NCI-H1417 treated with DMSO at 0.1 percent for 48 hours (cell line): ENCODE data around the gene POLR3K.

Source experiments
- DNase-seq: peaks from one replicate; lab custom pipeline; 2025; lab: John Stamatoyannopoulos, UW

Gene POLR3K

DNA sequence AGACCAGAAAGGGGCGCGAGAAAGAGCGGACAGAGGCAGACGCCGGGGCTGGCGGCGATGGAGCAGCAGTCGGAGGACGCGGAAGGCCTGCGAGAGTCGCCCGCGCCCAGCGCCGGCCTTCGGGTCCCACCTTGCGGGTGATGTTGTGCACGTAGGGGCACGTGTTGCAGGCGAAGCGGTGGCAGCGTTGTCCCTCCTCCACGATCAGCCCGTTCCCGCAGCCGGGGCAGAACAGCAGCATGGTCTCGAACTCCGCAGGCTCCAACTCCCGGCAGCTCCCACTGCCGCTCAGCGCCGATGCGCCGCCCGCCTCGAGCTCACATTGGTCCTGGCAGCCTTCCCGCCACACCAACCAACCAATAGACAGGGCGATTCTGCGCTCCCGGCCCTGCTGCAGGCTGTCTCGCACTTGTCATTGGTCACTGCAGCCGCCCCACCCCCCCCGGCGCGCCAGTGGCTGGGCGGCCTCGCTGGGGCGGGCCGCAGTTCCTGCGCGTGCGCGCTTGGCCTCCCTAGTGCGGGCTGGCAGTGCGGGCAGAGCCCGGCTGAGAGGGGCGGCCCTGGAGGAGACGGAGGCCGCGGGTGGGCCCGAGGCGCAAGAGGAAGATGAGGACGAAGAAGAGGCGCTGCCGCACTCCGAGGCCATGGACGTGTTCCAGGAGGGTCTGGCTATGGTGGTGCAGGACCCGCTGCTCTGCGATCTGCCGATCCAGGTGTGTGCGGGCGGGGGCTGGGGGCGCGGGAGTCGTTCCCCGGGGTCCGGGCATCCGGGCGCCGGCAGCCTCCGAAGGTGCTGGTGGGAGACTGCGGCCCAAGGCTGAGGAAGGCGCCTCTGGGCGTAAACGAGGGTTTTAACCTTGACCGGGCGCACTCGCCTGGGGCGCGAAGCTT is at the start of gene POLR3K, which contains the start of gene SNRNP25:
Gene POLR3K, minus strand, starts transcription at position 263 of the 891 bp plus-strand sequence. Its CDS starts 22 bp downstream, at position 241.
Gene SNRNP25, plus strand, starts transcription at position 483 of the 891 bp plus-strand sequence. Its CDS starts 189 bp downstream, at position 672.
- peak; percentile 89 for DNase-seq

DNA sequence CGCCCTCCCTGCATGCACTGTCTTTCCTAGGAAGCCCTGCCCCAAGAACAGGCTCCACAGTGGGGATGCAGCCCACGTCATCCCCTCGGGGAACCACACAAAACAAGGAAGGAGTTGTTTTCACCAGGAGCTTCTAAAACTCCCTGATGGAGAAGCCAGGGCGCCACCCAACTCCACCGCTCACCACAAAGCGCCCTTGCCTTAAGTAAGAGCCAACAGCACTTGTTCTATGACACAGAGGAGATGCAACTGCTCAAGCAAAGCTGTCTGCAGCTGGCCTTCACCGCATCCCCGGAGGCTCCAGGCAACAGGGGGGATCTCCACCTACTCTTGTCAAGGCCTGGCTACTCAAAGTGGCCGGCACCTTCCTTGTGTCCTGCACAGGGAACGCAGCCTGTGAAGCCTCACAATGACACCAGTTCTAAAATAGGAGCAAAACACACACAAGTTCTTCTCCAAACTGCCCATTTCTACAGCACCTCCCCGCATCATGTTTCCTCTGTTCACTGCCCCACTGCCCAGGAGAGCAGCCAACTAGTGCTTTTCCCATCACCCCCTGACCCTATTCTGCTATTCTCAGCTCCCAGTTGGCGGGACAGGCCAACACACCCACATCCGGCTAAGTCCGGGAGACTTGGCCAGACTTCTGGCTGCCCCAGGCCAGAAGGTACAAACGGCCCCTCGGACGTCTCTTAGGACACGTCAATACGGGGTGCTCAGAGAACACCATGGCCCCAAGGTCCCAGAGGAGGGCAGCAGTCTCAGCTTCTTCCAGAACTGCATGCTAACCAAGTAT is 48.9 kb upstream of the POLR3K start:
- DNase-seq, result no peak

DNA sequence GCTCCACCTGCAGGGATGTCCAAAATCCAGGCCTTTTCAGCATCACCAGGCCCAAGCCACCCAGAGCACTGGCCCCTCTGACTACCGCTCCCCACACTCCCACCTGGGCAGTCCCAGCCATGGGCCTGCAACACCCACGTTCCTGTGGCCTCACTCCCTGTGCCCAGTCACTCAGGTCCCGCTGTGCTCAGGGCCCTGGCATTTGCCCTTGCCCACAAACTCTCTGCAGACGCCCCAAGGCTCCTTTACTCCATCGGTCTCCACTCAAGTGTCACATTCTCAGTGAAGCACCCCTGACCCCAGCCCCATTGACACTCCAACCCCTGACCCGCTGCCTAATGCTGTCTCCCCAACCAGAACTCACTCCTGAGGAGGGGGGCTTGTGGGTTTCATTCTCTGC is 48.2 kb upstream of the POLR3K start:
- DNase-seq, result no peak

DNA sequence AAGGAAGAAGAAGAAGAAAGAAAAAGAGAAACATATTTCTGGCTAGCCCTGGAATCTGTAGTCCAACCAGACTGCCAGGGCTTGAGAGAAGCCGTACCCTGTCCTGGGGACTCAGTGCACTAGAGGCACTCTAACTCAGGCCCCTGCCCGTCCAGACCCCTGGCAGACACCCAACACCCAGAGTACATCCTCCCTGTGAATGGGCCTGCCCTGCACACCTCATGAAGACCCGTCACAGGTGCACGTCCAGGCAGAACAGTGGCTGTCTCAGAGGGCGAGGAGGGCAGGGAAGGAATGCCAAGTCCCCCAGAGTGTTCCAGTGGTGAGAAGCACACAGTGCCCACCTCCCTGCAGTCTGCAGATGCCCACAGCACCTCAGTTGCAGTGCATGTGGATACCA is 47.6 kb upstream of the POLR3K start:
- DNase-seq, result no peak

DNA sequence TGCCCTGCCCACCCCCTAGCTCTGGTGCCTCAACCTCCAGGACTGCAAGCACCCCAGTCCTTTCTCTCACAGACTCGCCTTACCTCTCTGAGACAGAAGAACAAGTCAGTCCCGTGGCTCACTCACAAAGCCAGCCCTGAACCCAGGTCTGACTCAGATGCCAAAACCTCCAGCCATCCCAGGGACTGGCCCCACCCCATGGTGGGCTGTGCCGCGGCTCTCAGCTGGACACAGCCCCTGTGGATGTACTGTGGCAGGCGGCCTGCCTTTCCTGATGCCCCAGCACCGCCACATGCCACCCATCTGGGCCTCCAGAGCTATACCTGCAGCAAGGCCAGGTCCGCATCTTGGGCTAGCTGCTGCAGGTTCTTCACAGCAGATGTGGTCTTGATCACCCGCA is 44.4 kb upstream of the POLR3K start:
- no peak for DNase-seq

DNA sequence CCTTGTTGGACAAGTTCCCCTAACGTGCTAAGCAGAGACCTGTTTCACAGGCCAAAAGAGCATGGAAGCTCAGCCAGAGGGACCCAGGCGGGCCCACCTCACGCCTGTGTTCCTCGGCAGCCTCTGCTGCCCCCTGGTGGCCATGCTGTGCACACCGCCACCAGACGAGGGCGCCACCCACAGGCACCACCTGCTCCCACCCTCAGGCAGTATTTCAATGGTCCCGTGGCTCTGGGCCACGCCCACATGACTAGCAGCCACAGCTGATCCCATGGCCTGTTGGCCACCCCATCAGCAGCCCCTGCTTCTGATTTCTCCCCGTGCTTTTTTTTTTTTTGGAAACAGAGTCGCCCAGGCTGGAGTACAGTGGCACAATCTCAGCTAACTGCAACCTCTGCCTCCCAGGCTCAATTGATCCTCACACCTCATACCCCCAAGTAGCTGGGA is 43.5 kb upstream of the POLR3K start:
- no peak for DNase-seq

DNA sequence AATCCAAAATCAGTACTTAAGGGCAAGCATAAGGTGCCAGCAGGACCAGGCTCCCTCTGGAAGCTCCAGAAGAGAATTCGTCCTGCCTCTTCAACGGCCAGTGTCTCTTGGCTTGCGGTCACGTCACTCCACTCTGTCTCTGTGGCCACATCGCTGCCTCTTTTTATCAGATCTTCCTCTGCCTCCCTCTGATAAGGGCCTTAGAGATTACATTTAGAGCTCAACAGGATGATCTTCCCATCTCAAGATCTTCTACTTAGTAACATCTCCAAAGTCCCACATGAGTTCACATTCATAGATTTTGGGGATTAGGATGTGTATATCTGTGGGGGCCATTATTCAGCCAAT is 41.5 kb upstream of the POLR3K start:
- DNase-seq, result no peak

DNA sequence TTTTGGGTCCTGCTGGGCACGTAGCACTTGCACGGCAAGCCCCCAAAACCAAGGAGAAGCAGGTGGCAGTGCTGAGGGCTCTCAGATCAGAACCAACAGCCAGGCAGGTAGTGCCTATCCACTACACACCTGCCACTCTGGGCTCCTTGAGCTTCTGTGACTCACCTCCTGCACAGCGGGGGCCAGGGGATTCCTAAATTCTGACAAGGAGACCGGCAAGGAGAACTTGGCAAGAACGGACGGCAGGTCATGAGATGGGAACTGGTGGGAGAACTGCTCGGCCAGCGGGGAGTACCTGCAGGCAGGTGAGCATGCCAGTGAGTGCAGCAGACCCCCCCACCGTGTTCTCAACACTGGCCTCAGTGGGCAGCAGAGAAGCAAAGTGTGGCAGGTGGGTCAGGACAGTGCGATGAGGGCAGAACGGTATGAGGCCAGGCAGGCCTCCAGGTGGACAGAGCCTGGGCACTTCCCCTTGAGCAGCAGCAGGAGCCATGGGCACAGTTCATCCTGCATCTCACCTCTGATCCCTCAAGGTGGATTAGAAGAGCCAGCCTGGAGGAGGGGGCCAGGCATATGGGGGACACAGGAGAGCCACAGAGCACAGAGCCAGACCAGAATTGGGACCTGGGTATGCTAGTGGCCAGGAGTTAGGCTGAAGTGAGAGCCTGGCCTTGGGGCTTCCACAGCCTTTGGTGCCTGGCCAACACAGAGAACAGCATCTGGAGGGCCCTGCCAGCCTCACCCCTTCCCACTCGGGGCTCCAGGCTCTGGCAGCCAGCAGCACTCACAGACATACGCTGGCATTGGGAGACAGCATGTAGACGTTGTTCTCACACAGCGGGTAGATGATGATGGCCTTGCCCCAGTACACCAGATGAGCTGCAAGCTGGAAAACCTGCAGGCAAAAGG is 39.3 kb upstream of the POLR3K start:
- no peak for DNase-seq

DNA sequence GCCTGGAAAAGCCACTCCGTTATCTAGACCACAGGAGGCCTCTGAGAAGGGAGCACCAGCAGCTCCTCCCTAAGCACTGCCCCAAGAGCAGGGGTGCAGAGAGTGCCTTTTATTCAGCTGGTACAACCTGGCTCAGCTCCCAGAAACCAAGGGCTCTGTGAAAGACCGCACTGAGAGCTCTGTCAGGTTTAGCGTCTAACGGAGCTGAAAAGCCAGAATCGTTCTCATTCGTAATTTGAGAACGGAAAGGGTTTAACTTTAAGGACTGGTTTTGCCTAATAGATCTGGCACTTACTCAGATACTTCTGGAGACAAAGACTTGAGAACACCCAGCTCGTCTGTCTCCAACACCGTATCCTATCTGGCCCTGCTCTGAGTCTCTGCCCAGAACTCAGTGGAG is 38.1 kb upstream of the POLR3K start:
- DNase-seq, result no peak

DNA sequence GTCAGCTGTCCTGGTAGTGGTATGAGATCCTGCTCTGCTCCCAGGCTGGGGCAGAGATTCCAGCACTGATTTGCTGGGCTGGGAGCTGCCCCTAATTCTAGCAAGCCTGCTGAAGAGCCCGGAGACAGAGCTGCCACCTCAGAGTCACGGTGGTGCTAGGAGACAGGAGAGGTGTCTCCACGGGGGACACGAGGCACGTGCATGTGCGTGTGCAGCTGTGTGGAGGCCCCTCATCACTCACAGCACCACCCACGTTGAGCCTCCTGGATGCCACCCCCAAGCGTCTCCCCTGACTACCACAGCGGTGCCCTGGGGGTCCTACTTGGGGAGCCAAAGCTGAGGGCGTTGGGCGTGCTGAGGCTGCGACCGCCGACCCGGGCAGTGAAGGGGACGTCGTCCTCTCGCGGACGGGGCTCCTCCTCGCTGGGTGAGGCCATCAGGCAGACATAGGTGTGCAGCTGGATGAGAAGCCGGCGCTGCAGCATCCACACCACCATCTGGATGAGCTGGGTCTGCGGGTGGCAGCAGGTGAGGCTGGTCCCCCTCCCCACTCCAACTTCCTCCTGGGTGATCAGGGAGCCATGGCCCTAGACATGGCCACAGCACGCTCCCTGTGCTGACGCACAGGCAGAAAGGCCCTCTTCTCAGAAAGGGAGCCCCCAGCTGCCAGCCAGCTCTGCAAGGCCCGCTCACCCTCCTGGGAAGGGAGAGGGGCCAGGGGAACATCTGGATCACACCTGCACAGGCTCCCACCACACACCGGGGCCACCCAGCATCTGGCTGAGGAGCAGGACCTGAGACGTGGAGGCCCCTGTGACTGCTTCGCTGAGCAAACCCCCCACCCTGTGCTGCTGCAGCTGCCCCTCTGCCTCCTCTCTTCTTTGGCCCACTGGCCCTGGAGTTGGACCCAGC is 36.2 kb upstream of the POLR3K start:
- DNase-seq, result no peak

DNA sequence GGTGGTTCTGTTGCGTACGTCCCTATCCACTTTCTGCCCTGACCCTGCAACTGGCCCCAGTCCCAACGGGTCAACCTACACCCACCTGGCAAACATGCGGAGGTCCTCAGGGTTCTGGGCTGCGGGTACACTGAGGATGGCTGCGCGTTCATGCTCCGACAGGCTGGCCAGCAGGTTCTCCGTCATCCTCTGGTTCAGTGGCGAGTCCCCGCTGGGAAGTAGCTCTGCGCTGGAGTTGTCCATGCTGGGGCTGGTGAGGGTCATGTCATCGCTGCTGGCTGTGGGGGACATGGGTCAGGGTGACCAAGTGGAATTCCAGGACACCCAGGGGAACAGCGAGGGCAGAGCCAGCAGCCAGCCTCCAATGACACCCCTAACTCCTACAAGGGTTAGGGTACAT is 35.2 kb upstream of the POLR3K start:
- DNase-seq, result no peak

DNA sequence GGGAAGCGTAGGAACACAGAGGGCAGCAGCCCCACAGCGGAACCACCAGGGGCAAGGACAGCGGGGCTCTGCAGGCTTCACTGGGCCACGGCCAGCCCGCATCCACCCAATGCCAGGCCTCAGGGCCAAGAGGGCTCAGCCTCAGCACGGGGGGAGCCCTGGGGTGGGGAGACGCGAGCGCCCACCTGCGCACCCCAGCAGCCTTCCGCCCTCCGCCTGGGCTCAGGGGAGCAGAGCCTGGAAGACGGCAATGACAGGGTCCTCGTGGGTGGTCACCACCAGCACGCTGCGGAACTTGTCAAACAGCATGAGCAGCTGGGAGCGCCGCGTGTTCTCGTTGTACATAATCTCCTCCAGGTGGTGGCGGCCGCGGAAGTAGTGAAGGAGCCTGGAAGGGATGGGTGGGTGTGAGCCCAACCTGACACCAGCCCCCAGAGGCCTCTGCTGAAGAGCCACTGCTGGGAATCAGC is 33.1 kb upstream of the POLR3K start:
- DNase-seq, result no peak

DNA sequence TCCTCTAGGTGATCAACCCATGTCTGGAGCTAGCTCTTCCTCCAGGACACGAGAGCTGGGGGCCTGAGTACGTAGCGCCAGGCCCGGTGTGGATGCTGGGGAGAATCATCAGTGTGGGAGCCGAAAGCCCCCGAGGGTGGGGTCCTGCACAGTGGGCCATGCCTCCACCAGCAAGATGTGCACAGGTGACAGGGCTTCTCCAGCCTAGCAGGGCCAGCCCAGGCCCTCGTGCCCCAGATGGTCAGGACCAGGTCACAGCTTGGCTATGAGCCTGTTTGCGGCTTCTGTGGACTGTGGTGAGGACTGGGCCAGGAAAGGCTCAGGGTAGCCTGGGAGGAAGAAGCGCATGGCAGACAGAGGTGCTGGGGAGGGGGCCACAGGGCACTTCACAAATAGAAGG is 32.5 kb upstream of the POLR3K start:
- no peak for DNase-seq

DNA sequence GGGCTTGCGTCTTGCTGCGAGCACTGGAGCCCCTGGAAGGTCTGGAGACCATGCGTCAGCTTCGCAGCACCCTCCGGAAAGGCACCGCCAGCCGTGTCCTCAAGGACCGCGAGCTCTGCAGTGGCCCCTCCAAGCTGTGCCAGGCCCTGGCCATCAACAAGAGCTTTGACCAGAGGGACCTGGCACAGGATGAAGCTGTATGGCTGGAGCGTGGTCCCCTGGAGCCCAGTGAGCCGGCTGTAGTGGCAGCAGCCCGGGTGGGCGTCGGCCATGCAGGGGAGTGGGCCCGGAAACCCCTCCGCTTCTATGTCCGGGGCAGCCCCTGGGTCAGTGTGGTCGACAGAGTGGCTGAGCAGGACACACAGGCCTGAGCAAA is 32.0 kb upstream of the POLR3K start:
- no peak for DNase-seq

DNA sequence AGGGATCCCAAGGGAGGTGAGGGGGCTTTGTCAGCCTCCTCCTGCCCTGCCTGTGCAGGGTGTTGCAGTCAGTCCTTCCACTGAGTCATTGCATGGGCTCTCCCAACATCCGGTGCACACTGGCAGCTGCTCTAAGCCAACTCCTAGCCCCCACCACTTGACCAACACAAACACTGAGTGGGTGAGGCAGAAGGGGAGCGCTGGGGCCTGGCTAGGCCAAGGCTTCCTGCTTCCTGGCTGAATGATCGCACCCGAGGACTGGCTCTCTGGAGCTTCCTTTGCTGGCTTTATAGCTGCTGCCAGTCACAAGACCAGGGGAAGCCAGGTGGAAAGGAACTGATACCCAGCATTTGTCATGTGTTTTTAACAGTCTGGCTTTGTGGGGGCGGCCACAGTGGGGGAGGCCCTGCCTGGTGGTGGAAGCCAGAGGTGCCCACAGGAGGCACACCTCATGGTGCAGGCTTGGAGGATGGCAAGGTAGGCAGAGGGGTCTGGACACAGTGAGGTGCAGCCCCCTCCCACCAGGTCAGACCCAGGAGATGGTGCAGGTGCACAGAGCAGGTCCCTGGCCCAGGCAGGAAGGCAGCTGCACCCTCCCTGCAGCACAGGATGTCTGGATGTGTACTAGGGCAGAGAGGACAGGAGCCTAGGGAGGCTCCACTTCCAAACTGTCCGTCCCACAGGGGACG is 31.5 kb upstream of the POLR3K start:
- no peak for DNase-seq

DNA sequence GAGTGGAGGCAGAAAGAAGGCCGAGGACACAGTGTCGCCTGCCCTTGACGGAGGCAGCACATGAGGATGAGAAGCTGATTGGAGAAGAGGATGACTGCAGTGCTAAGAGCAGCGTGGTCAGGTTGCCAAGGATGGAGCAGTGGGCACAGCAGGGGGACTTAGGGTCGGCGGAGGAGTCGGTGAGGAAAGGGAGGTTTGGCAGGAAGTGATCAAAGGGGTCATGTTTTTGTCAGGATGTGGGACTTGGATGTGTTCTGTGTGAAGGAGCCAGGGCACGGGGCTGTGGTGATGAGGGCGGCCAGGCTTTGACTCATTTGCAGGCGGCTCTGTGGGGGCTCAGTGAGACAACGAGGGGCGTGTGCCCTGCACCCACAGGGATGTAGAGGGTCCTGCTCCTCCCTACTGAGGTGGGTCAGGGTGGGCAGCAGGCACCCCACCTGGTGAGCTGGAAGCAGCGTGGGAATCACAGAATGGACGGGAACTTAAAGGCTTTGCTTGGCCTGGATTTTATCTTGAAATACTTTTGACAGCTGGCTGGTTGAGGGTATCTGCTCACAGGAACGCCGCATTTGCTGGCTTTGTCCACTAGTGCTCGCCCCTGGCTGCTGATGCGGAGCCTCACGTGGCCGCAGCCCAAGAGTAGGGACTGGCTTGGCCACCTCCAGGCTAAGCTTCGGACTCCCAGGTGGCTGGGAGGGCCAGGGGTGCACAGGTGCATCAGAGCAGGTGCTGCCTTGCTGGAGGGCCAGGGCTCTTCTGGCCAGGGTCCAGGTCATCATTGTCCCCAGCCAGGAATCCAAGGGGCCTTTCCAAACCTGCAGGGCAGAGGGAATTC is 30.6 kb upstream of the POLR3K start:
- no peak for DNase-seq

DNA sequence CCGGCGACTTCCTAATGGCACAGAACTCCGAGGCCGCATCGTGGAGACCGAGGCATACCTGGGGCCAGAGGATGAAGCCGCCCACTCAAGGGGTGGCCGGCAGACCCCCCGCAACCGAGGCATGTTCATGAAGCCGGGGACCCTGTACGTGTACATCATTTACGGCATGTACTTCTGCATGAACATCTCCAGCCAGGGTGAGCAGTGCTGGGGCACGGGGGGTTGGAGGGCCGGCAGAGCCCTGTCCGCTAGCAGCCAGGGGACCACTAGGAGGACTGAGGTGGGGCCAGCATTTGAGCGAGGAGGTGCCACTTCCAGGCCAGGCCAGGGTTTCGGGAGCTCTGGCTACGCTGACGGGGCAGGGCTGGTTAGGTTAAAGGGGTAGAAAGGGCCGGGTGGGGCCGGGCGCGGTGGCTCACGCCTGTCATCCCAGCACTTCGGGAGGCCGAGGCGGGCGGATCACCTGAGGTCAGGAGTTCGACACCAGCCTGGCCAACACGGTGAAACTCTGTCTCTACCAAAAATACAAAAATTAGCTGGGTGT is 29.7 kb upstream of the POLR3K start:
- no peak for DNase-seq

DNA sequence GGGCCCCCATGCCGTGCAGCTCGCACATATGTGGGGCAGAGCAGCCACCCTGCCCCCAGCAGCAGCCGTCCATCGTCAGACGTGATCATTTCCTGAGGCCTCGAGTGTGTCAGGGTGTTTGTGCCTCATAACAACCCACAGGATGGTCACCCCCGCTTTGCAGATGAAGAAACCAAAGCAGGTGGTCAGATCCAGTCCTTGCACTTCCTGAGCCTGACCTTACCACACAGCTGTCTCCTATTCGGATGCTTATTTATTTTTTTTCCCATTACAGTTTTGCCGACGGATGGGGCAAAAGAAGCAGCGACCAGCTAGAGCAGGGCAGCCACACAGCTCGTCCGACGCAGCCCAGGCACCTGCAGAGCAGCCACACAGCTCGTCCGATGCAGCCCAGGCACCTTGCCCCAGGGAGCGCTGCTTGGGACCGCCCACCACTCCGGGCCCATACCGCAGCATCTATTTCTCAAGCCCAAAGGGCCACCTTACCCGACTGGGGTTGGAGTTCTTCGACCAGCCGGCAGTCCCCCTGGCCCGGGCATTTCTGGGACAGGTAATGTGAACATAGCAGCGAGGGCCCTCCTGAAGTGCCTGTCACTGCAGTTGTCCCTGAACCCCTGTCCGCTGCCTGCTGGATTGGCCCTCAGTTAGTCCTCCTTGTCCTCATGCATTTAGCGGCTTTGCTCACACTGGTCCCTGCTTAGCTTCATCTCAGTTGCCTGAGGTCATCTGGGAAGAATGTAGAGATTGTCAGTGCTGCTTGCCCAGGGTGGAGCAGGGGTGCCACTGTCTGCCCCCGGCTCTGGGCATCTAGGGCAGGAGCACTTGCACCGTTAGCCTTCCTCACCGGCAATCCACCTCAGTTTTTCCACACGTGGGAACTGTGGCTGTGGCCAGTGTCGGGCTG is 26.0 kb upstream of the POLR3K start:
- no peak for DNase-seq
